ACC112 (cell line): ENCODE measurements around the gene SYT17.
A peak's percentile ranks its signal among the peaks of the same experiment; 100 is the strongest.

Experiments
- H2AFZ ChIP-seq: fragments of 200-600 bp; sonication (generic); one replicate; pipeline ENCODE4 v1.6.0; 2017; ENCODE audit warnings: antibody characterized with exemption, low read length; ENCODE audit not compliant: unreplicated experiment
- H3K27ac ChIP-seq: fragments of 200-600 bp; sonication (generic); 2 replicates; pipeline ENCODE4 v1.5.1; 2014; ENCODE audit warnings: low read depth, mild to moderate bottlenecking, antibody characterized with exemption, low read length, moderate library complexity
- H3K27me3 ChIP-seq: fragments of 200-600 bp; sonication (generic); 2 replicates; pipeline ENCODE4 v1.6.1; 2014; ENCODE audit warnings: mild to moderate bottlenecking, antibody characterized with exemption, low read length, moderate library complexity, mixed read lengths; ENCODE audit not compliant: insufficient read depth
- H3K36me3 ChIP-seq: fragments of 200-600 bp; sonication (generic); 2 replicates; pipeline ENCODE4 v1.6.1; 2016; ENCODE audit warnings: mild to moderate bottlenecking, antibody characterized with exemption, low read length, moderate library complexity, mixed read lengths; ENCODE audit not compliant: insufficient read depth
- H3K4me1 ChIP-seq: fragments of 200-600 bp; sonication (generic); one replicate; pipeline ENCODE4 v1.6.1; 2016; ENCODE audit warnings: low read length, mixed read lengths; ENCODE audit not compliant: insufficient read depth, unreplicated experiment, control insufficient read depth
- H3K4me3 ChIP-seq: fragments of 200-600 bp; sonication (generic); 2 replicates; pipeline ENCODE4 v1.5.1; 2014; ENCODE audit warnings: mild to moderate bottlenecking, low read depth, low read length
- H3K79me2 ChIP-seq: fragments of 200-600 bp; sonication (generic); one replicate; pipeline ENCODE4 v1.6.0; 2016; ENCODE audit warnings: low read length; ENCODE audit not compliant: control insufficient read depth, unreplicated experiment, insufficient read depth

Gene SYT17

GRCh38 chr16:19162085-19162484 is 6.0 kb upstream of the SYT17 start:
- no peaks in the 10 kb centered on the region for H3K79me2 ChIP-seq
- H3K27me3 ChIP-seq: peaks cover 22% of the 10 kb centered on the region; the same call in 1 of the 2 replicates
- H3K36me3 ChIP-seq: no peaks in the 10 kb centered on the region
- no peaks in the 10 kb centered on the region for H3K4me1 ChIP-seq
- H3K4me3 ChIP-seq: no peak overlapping the region
- H2AFZ ChIP-seq: no peak overlapping the region
- H3K27ac ChIP-seq: no peak overlapping the region

- H3K79me2 ChIP-seq: no peaks in the 10 kb centered on the region
- no peak overlapping the region for H2AFZ ChIP-seq
- H3K36me3 ChIP-seq: no peaks in the 10 kb centered on the region
- no peak overlapping the region for H3K4me3 ChIP-seq
- H3K4me1 ChIP-seq: no peaks in the 10 kb centered on the region
- no peak overlapping the region for H3K27ac ChIP-seq
- H3K27me3 ChIP-seq: peaks cover 17% of the 10 kb centered on the region; the same call in 1 of the 2 replicates
Measured at GRCh38 chr16:19163215-19163614, 4.8 kb upstream of the SYT17 start.

- peaks cover 17% of the 10 kb centered on the region for H3K27me3 ChIP-seq
- H3K4me3 ChIP-seq: no peak overlapping the region
- no peak overlapping the region for H2AFZ ChIP-seq
- H3K36me3 ChIP-seq: no peaks in the 10 kb centered on the region
- H3K27ac ChIP-seq: no peak overlapping the region
- H3K4me1 ChIP-seq: no peaks in the 10 kb centered on the region
- H3K79me2 ChIP-seq: no peaks in the 10 kb centered on the region
Measured at GRCh38 chr16:19164285-19164684, 3.8 kb upstream of the SYT17 start.

- Histone ChIP-seq H3K36me3 (no peaks in the 10 kb centered on the region), H3K79me2 (no peaks in the 10 kb centered on the region), H2AFZ (no peak overlapping the region), H3K27ac (no peak overlapping the region), H3K27me3 (peaks cover 24% of the 10 kb centered on the region), H3K4me3 (no peak overlapping the region), H3K4me1 (no peaks in the 10 kb centered on the region)
Measured at GRCh38 chr16:19165101-19165500, 2.9 kb upstream of the SYT17 start.

GRCh38 chr16:19166500-19166899 is 1.5 kb upstream of the SYT17 start:
- Histone ChIP-seq H2AFZ (no peak overlapping the region), H3K4me3 (no peak overlapping the region), H3K4me1 (no peaks in the 10 kb centered on the region), H3K27ac (no peak overlapping the region), H3K79me2 (no peaks in the 10 kb centered on the region), H3K27me3 (peaks cover 36% of the 10 kb centered on the region), H3K36me3 (no peaks in the 10 kb centered on the region)

- no peaks in the 10 kb centered on the region for H3K4me1 ChIP-seq
- H3K4me3 ChIP-seq: peak overlapping the region; percentile 72
- H3K36me3 ChIP-seq: no peaks in the 10 kb centered on the region
- H3K79me2 ChIP-seq: no peaks in the 10 kb centered on the region
- H3K27ac ChIP-seq: no peak overlapping the region
- H3K27me3 ChIP-seq: peaks cover 54% of the 10 kb centered on the region
- H2AFZ ChIP-seq: no peak overlapping the region
Measured at GRCh38 chr16:19168371-19169081, 486 bp downstream of the SYT17 start.

GRCh38 chr16:19169082-19169639 is 1.1 kb downstream of the SYT17 start:
- H3K27me3 ChIP-seq: peaks cover 60% of the 10 kb centered on the region
- H3K4me1 ChIP-seq: no peaks in the 10 kb centered on the region
- no peak overlapping the region for H3K4me3 ChIP-seq
- no peak overlapping the region for H2AFZ ChIP-seq
- no peaks in the 10 kb centered on the region for H3K36me3 ChIP-seq
- no peak overlapping the region for H3K27ac ChIP-seq
- no peaks in the 10 kb centered on the region for H3K79me2 ChIP-seq

GRCh38 chr16:19170043-19170655 is 2.1 kb downstream of the SYT17 start:
- Histone ChIP-seq H3K36me3 (no peaks in the 10 kb centered on the region), H3K27me3 (peaks cover 63% of the 10 kb centered on the region), H3K79me2 (no peaks in the 10 kb centered on the region), H3K4me3 (no peak overlapping the region), H2AFZ (no peak overlapping the region), H3K27ac (no peak overlapping the region), H3K4me1 (no peaks in the 10 kb centered on the region)

- Histone ChIP-seq H3K79me2 (no peaks in the 10 kb centered on the region), H3K27ac (no peak overlapping the region)
Measured at GRCh38 chr16:19172098-19172780, 4.2 kb downstream of the SYT17 start.

GRCh38 chr16:19173059-19173458 is 5.0 kb downstream of the SYT17 start:
- H3K27ac ChIP-seq: no peak overlapping the region
- H2AFZ ChIP-seq: no peak overlapping the region
- H3K4me3 ChIP-seq: no peak overlapping the region
- H3K79me2 ChIP-seq: no peaks in the 10 kb centered on the region
- H3K27me3 ChIP-seq: peaks cover 66% of the 10 kb centered on the region
- H3K4me1 ChIP-seq: no peaks in the 10 kb centered on the region
- H3K36me3 ChIP-seq: no peaks in the 10 kb centered on the region

More at GRCh38 chr16:19172098-19172780, 4.2 kb downstream of the SYT17 start:
- peaks cover 70% of the 10 kb centered on the region for H3K27me3 ChIP-seq
- H3K4me1 ChIP-seq: no peaks in the 10 kb centered on the region
- H3K36me3 ChIP-seq: no peaks in the 10 kb centered on the region
- no peak overlapping the region for H2AFZ ChIP-seq
- H3K4me3 ChIP-seq: no peak overlapping the region
